ENCODE data around the gene C16orf95. TPM values are rescaled to one million over a fixed set of nuclear protein-coding genes. Genes with fewer than 3 reads are reported as not detected.
"Not testable (repeated sequence)": the region's sequence is repeated elsewhere in the genome, so short reads cannot be mapped to it uniquely, and the experiment has no call there.

The C16orf95 gene, protein sequence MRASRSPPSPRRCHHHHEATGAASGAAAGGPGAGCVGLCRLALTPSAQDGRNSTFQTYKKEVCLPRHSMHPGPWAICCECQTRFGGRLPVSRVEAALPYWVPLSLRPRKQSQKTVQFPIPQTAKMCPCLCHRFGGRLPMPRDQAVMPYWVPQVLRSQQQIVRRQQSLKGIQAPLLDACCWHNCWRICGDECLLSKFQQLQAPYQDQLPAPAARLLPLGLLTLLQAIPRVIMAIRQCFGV
- 1 to 10 TPM; 3.2 to 3.4 TPM for total RNA-seq
- long read RNA-seq, partial matches to known transcripts: 0 of 2 reads
- long read RNA-seq, other reads (novel, unspliced or antisense): 1 of 2 reads

DNA sequence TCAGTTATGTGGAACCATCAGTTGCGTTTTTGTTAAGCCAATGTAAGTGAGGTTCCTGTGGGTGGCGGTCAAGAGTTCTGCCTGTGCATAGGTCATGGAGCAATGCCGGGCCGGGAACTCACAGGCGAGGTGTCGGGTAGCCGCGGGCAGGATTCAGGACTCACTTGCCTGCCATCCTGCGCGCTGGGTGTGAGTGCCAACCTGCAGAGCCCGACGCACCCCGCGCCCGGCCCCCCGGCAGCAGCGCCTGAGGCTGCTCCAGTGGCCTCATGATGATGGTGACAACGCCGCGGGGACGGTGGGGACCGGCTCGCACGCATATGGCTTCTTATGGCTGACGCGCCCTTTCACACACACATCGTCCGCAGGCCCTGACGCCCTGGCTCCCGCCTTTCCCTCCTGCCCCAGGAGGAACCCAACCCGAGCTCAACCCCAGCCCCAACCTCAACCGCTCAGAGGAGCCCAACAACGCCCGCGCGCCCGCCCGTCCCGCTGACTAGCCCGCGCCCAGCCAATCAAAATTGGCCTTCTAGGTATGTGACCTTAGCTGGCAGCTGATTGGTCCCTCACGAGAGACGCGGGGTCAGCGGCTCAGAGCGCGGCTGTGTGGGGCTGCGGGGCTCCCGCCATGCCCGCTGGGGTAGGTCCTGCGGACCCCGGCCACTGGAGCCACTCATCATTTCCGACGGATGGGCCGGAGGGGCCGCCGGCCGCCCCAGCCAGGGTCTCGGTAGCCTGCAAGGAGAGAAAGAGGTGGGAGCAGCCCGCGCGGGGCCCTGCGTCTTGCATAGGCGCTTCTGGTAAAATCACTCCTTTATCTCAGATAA is at the start of gene C16orf95:
Gene C16orf95 (minus strand): TSS at position 470 of the 827 bp plus-strand sequence. CDS start 150 bp downstream, at position 320.
- peak; percentile 98 for ATAC-seq

DNA sequence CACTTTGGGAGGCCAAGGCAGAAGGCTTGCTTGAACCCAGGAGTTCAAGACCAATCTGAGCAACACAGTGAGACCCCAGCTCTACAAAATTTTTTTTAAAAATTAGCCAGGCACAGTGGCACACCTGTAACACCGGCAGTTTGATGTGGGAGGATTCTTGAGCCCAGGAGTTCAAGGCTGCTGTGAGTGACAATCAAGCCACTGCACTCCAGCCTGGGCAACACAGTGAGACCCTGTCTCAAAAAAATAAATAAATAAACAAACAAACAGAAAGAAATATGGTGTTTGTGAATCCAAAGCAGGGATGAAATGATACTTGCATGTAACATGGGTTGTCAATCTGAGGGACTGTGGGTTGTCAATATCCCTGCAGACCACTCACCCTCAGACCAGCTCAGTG is 49.7 kb upstream of the C16orf95 start:
- intact Hi-C loops (cut with DNase I): no loop called here
- ATAC-seq (no peak), DNase-seq (no peak)

More for the DNA sequence above, at the start of gene C16orf95:
- intact Hi-C loops (cut with DNase I): loop anchor here in 1 of 2 donors (5.0 kb wide), 1 partner anchor 75 kb away; the partner anchor contains the start of gene MAP1LC3B
- peak; percentile 96 for DNase-seq

DNA sequence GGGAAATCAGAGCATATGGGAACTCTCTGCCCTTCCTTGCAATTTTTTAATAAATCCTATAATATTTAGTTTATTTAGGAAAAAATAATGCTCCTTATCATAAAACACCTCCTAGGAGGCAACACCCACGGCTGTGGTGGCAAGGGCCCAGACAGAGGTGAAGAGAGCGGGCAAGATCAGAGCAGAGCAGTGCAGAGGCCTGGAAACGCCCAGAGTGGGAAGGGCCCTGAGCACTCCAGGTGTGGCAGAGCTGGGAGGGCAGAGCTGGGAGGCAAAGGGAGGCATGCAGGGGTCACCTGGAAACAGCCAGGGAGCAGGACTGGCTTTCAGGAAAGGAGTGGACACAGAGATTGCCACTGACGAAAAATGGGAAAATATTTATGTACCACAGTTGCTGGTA is 49.1 kb upstream of the C16orf95 start:
- ATAC-seq (no peak), DNase-seq (no peak)
- intact Hi-C loops (cut with DNase I): no loop called here

DNA sequence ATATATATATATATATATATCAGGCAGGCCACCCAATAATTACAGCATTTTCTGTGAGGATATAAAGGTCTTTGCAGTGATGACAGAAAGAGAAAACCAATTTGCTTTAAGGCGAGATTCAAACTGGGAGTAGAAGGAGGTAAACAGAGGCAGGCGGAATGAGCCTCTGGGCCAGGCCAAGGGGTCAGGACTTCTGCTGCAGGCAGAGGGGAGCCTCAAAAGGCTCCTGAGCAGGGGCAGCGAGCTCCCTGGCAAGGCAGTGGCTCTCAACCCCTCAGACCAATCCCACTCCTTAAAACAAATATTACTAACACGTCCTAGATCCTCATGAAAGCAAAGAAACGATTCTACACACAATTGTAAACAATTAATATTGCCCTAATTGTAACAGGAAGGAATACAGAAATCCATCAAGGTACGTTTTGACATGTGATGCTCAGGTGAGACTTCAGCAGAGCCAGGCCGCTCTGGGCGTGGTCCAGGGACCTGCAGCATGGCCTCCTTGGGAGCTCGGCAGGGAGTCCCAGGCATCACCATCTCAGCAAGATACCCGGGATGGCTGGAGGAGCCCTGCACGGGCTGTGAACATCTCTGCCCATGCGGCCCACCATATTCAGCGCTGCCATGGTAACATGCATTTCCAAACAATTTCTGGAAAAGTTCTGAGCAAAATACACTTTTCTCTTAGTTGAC is 48.0 kb upstream of the C16orf95 start:
- DNase-seq: no peak
- intact Hi-C loops (cut with DNase I): no loop called here
- ATAC-seq: no peak

DNA sequence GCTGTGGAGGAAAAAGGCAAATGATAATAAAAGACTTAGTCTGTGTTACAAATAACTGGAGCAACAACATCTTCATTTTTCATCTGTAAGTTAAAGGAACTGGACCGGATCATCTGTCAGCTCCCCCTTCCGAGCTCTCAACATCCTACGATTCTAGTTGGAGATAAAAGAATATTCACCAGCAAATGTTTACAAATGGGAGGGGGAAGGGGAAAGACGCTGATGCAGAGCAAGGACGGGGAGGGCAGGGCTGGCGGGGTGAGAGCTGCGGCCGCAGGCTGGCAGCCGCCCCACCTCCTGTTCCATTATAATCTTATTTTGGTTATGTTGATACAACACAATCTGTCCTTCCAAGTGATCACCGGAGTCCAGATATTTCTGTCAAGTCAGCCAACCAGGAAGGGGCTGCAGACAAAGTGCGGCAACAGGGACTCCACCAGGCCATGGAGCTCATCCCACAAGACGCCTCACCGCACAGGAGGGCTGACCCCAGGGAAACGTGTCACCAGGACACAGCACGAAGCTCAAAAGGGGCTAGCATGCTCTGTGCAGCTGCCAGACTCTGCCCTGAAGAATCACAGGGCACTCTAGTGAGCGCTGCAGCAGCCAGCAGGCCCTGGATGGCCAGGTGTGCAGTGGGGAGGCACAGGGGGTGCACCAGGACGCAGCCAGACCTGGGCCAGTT is 46.7 kb upstream of the C16orf95 start:
- intact Hi-C loops (cut with DNase I): no loop called here
- ATAC-seq (peak; percentile 74 to 76), DNase-seq (peak; percentile 54)

DNA sequence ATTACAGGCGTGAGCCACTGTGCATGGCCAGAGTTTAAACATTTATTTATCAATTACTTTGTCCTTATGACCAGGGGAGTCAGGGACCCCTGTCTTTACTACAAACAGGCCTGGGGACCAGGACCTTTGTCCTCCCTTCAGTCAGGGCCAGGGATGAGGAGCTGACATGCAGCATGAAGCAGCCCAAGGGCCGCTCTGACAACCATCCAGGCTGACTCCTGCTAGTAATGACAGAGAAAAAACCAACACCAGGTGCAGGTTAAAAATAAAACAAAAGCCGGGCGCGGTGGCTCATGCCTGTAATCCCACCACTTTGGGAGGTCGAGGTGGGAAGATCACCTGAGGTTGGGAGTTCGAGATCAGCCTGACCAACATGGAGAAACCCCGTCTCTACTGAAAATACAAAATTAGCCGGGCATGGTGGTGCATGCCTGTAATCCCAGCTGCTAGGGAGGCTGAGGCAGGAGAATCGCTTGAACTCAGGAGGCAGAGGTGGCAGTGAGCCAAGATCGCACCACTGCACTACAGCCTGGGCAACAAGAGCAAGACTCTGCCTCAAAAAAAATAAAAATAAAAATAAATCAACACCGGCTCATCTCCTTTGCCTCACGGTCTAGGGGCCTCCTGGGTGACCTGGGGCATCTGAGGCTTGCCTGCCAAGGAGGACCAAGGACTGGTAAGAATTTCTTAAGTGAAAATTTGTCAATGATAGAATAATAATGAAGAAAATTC is 45.8 kb upstream of the C16orf95 start:
- DNase-seq; intact Hi-C loops (cut with DNase I); ATAC-seq: not testable (repeated sequence)

DNA sequence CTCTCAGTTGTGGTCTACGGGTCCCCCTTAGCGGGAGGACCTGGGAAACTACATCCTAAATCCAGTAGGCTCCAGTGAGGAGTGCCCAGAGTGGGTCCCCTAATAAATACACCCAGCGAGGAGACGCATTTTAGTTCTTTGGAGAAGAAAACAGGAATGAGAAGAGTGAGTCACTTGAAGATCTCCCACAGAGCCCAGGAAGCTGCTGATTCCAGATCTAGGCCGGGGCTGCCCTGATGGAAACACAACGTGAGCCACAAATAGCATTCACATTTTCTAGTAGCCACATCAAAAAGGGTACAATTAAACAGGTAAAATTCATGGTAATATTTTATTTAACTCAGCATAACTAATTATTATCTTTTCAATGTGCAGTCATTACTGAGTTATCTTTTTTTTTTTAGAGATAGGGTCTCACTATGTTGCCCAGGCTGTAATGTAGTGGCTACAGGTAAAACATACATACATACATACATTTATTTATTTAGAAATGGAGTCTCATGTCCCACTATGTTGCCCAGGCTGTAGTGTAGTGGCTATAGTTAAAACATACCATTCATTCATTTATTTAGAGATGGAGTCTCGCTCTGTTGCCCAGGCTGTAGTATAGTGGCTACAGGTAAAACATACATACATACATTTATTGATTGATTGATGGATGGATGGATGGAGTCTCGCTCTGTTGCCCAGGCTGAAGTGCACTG is 44.9 kb upstream of the C16orf95 start:
- intact Hi-C loops (cut with DNase I): no loop called here
- ATAC-seq (no peak), DNase-seq (no peak)

DNA sequence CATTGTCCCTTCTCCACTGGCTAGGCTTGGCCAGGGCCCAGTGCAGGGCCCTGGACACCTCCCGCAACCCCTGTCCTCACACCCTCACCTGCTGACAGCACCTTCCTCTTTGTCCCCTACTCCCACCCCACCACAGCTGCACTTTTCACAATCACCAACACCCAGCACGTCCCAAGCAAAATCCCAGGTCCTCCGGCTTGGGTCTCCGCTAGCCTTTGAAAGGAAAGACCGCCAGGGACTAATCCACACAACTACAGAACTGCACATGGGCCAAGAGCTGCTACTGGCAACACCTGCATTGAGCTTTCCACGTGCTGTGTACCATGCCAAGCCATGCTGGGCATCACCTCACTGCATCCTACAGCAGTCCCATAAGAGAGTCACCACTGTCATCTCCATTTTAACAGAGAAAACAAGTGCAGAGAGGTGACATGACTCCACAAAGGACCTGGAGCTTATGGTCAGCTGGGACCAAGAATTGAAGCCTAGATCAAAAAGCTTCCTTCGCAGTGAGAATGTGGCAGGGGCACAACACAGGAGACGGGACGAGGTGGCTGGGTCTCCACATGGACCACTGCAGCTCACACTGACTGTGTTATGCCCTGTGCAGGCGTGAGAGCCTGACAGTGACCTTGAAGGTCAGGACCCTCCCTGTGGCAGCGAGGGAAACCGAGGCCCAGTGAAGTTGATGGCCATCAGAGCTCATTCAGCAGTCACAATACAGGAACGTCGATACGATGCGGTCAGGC is 43.8 kb upstream of the C16orf95 start:
- no peak for ATAC-seq
- intact Hi-C loops (cut with DNase I): no loop called here
- no peak for DNase-seq

DNA sequence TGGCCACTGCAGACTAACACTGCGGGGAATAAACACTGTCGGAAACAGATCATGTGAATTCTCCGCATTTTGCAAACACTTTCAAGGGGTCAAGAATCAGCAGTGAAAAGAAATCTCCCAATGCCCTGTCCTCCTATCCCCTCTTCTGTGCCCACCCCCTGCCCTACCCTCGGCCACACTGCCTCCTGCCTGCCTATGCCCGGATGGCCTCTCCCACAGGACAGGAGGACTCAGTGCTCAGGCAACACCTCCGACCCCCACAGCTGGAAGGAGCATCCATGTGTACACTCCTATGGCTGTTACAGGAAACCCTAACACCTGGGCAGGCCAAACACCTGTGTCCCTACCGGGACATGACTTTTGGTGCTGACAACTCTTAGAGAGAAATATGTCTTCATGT is 41.9 kb upstream of the C16orf95 start:
- ATAC-seq (no peak), DNase-seq (no peak)
- intact Hi-C loops (cut with DNase I): no loop called here

DNA sequence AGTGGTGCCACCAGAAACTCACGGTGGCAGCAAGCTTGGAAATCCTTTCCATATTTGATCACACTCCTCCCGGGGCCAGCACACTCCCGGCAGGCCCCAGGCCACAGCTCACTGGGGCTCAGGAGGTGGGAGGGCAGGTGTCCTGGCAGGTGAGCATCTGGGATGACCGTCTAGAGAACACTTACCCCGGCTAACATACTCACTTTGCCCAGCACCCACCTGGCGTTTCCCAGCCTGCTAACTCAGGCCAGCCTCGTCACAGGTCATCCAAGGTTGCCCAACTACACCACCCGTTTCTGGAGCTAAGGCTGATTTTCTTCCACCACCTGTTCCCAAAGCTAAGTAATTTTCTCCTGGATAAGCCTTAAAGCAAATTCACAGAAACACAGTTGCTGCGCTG is 41.5 kb upstream of the C16orf95 start:
- ATAC-seq (no peak), DNase-seq (no peak)

DNA sequence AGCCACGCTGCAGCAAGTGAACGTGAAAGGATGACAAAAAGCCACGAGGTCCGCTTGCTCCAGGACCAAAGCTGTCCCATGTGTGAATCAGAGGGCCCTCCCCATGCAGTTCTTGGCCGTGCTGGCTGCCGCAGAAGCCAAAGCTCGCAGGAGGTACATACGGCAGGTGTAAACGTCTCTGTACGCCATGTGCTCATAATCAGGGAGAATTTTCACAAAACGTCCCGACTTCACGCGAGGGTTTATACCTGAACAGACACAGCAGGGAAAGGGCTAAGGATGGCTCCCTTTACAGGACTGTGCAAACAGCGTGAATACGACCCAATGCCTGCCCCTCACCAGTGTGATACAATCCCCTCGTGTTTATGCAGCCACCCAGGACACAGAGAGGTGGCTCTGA is 41.1 kb upstream of the C16orf95 start:
- DNase-seq: no peak
- intact Hi-C loops (cut with DNase I): no loop called here
- no peak for ATAC-seq

More for the DNA sequence above, 41.5 kb upstream of the C16orf95 start:
- intact Hi-C loops (cut with DNase I): no loop called here

DNA sequence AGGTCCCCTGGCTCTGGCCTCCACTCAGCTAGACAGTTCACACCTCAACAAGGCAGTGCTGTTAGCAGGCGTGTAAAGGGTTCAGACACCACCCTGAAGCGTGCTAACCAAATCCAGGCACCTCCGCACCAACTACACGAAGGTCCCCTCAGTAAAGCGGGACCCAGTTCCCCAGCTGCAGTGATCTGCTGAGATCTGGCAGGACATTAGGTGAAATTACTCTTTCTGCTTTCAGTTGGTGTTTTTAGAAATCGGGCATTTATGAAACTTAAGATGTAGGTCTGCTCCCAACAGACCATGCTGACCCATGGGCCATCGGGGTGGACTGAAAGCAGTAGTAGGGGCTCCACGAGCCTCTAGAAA is 39.3 kb upstream of the C16orf95 start:
- peak in 1 of 2 donors; percentile 27 for ATAC-seq
- intact Hi-C loops (cut with DNase I): no loop called here
- no peak for DNase-seq

DNA sequence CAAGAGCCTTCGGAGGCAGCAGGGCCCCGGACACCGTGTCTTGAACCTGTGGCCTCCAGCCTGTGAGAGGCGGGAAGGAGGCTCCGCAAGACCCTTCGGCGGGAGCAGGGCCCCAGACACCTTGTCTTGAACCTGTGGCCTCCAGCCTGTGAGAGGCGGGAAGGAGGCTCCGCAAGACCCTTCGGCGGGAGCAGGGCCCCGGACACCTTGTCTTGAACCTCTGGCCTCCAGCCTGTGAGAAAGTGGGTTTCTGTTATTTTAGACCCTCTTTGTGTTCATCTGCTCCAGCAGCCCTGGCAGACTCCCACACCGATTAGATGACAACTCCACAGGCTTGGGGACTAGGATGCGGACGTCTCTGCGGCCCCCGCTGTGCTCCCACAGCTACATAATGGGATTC is 36.4 kb upstream of the C16orf95 start:
- ATAC-seq: no peak
- no peak for DNase-seq
- intact Hi-C loops (cut with DNase I): no loop called here

DNA sequence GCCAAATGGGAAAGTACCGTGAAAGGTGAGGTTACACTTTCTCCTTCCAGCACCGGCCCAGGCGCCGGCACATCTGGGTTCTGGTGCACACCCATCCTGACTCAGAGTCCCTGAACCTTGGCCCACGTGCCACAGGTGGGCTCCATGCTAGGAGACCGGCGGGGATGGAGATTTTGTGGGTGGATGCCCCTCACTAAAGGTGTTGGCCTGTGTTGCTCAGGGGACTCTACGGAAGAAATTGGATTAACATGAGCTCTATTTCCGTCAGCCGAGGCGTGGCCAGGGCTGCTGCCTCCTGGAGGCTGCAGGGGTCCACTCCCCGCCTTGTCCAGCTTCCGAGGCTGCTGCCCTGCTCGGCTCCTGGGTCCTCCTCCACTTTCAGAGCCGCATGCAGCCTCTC is 35.6 kb upstream of the C16orf95 start:
- ATAC-seq (no peak), DNase-seq (no peak)
- intact Hi-C loops (cut with DNase I): no loop called here

DNA sequence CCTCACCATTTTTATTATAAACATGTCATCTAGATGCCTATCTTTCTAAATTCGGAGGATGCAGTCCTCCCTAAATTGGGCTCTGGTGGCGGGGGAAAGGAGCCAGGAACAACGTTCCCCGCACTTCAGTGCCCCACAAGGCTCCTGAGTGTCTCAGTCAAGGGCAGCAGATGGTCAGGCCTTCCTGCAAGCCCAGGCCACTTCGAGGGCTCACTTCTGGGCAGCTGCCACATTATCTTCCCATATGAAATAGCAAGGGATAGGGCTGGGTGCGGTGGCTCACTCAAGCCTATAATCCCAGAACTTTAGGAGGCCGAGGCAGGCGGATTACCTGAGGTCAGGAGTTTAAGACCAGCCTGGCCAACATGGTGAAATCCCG is 34.1 kb upstream of the C16orf95 start:
- DNase-seq (no peak), ATAC-seq (peak in 1 of 2 donors; percentile 5)
- intact Hi-C loops (cut with DNase I): no loop called here

DNA sequence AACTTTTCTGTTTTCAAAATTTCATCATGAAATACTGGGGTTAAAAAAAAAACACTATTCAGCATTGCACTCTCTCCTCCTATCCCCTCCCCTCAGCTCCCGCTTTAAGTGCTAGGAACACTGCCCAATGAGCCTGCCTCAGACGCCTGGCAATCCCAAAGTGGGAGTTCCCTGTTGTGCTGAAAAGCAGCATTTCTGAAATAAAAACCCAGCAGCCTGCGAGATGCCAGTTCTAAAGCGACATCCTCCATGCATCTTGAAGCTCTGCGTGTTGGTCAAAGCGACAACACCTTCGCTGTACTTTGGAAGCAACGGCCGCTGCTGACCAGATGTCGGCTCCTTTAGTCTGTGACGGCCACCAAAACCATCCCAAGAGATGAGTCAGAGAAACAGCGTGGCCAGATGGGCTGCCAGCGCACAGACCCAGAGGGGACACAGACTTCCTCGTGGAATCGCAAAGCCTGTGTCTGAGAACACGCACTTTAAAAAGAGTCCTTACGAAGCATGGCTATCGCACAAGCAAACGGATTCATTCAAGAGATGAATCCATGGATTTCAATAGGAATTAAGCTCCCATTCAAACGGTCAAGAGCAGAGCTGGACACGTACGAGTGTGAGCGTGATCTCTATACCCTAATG is 33.6 kb upstream of the C16orf95 start:
- ATAC-seq (peak; percentile 51 to 71), DNase-seq (no peak)
- intact Hi-C loops (cut with DNase I): no loop called here

DNA sequence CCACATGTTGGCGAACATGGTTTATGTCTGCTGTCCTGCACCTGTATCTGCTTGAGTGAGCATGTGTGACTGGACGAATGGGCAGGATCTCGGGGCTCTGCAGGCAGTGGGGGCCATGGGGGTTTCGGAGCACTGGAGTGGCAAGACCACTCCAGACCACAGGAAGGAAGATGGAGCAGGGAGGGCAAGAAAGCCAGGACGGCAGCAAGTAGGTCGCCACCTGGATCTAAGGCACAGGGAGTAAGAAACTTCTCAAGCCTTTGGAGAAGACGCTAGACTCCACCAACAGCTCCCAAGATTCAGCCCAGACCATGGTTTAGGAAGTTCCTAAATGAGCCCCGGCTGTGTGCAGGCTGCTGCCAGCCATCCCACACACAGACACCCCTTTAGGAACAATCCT is 32.8 kb upstream of the C16orf95 start:
- intact Hi-C loops (cut with DNase I): no loop called here
- no peak for DNase-seq
- no peak for ATAC-seq

Measured in left cardiac atrium (tissue), 4 donors.